Panc1 (cell line): Measurements from ENCODE around the gene ARL1.

Experiments
- POLR2AphosphoS5 ChIP-seq: IDR thresholded peaks from 2 replicates; pipeline ENCODE4 v1.6.1; 2012; ENCODE audit warnings: mild to moderate bottlenecking, low read depth, low read length, moderate library complexity
- SIN3A ChIP-seq: IDR thresholded peaks from 2 replicates; pipeline ENCODE4 v1.6.1; 2012; ENCODE audit warnings: low read depth, mild to moderate bottlenecking, low read length, moderate library complexity, borderline replicate concordance; ENCODE audit not compliant: insufficient read depth
- TF ChIP-seq, protein P1 (sequence below): fragments of 450-650 bp; IDR thresholded peaks from 2 replicates; pipeline ENCODE4 v1.5.1; 2017; ENCODE audit warnings: mild to moderate bottlenecking

DNA sequence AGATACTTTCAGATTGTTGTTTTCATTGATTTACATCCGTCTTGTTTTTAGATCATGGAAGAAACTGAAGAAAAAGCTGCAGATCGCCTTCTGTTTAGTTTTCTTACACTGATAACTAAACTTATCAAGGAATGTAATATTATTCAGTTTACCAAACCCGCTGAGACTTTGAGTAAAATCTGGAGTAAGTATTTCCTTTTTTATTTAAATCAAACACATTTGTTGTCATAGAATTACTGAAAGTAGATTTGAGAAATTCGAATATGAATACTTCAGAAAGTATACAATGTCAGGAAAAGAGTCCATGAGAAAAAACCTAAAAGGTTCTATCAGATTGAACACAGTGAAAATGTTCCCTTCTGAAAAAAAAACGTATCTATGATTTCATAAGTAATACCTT, 32.0 kb downstream of the ARL1 start:
- TF ChIP-seq SIN3A = no peak
- TF ChIP-seq POLR2AphosphoS5 = no peak
- TF ChIP-seq, protein P1, sequence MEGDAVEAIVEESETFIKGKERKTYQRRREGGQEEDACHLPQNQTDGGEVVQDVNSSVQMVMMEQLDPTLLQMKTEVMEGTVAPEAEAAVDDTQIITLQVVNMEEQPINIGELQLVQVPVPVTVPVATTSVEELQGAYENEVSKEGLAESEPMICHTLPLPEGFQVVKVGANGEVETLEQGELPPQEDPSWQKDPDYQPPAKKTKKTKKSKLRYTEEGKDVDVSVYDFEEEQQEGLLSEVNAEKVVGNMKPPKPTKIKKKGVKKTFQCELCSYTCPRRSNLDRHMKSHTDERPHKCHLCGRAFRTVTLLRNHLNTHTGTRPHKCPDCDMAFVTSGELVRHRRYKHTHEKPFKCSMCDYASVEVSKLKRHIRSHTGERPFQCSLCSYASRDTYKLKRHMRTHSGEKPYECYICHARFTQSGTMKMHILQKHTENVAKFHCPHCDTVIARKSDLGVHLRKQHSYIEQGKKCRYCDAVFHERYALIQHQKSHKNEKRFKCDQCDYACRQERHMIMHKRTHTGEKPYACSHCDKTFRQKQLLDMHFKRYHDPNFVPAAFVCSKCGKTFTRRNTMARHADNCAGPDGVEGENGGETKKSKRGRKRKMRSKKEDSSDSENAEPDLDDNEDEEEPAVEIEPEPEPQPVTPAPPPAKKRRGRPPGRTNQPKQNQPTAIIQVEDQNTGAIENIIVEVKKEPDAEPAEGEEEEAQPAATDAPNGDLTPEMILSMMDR = no peak
